ENCODE results near the gene RGS11. TPM values are rescaled to one million over a fixed set of nuclear protein-coding genes. Genes with fewer than 3 reads are reported as not detected.

RGS11 gene
- total RNA-seq, 3 donors from 2014 or later (not counting 1 experiment from before 2014, with no cell fraction given): 0.25 TPM; not detected in 2

- TF ChIP-seq CTCF (IDR thresholded peaks at IDR 0.05): no peak
- Histone ChIP-seq H3K4me3 (ENCODE audit: low read length) (no peak overlapping the region), H3K27ac (ENCODE audit: low read length) (no peak overlapping the region), H3K27me3 (ENCODE audit: control insufficient read depth, insufficient read depth, low read length) (no peaks in the 10 kb centered on the region), H3K4me1 (ENCODE audit: control insufficient read depth, insufficient read depth, low read length) (peaks cover 36% of the 10 kb centered on the region), H3K36me3 (ENCODE audit: control insufficient read depth, insufficient read depth, low read length) (peaks cover 3% of the 10 kb centered on the region), H3K9me3 (ENCODE audit: control insufficient read depth, insufficient read depth, low read length) (no peaks in the 10 kb centered on the region)
- ATAC-seq (no peak), DNase-seq (no peak)
- H3K27me3 Mint-ChIP-seq (ENCODE audit: low read depth in 2 of 2): no peaks in the 10 kb centered on the region
- intact Hi-C loops (cut with micrococcal nuclease): no loop called here
- no peak overlapping the region for H3K4me3 Mint-ChIP-seq
- no peaks in the 10 kb centered on the region for H3K9me3 Mint-ChIP-seq
- peaks cover 8% of the 10 kb centered on the region for H3K36me3 Mint-ChIP-seq
- peaks cover 15 to 43% of the 10 kb centered on the region in 2 donors for H3K4me1 Mint-ChIP-seq
- H3K27ac Mint-ChIP-seq: no peak overlapping the region
- 95% methylated on average over 12 of the region's 12 CpGs for whole genome bisulfite sequencing (ENCODE audit: insufficient coverage)
Measured at GRCh38 chr16:249431-249830, 26.3 kb downstream of the RGS11 start.

- H3K4me3 ChIP-seq (ENCODE audit: low read length): no peak overlapping the region
- 61% methylated on average over 12 of the region's 12 CpGs for WGBS (ENCODE audit: insufficient coverage)
Measured at GRCh38 chr16:247027-247426, 28.7 kb downstream of the RGS11 start.

GRCh38 chr16:245105-245504, 30.6 kb downstream of the RGS11 start:
- 90% methylated on average over 9 of the region's 9 CpGs for WGBS (ENCODE audit: insufficient coverage)
- TF ChIP-seq CTCF (IDR thresholded peaks at IDR 0.05): no peak
- Histone ChIP-seq H3K27me3 (ENCODE audit: control insufficient read depth, insufficient read depth, low read length) (no peaks in the 10 kb centered on the region), H3K4me1 (ENCODE audit: control insufficient read depth, insufficient read depth, low read length) (peaks cover 35% of the 10 kb centered on the region), H3K27ac (ENCODE audit: low read length) (no peak overlapping the region), H3K4me3 (ENCODE audit: low read length) (no peak overlapping the region), H3K36me3 (ENCODE audit: control insufficient read depth, insufficient read depth, low read length) (no peaks in the 10 kb centered on the region), H3K9me3 (ENCODE audit: control insufficient read depth, insufficient read depth, low read length) (no peaks in the 10 kb centered on the region)
- ATAC-seq (no peak), DNase-seq (no peak)
- H3K4me3 Mint-ChIP-seq: no peak overlapping the region
- no peaks in the 10 kb centered on the region for H3K36me3 Mint-ChIP-seq
- intact Hi-C loops (cut with micrococcal nuclease): no loop called here
- H3K27ac Mint-ChIP-seq: peak overlapping the region; percentile 8 to 52
- no peaks in the 10 kb centered on the region for H3K27me3 Mint-ChIP-seq (ENCODE audit: low read depth in 2 of 2)
- no peaks in the 10 kb centered on the region for H3K9me3 Mint-ChIP-seq
- H3K4me1 Mint-ChIP-seq: peaks cover 27 to 51% of the 10 kb centered on the region in 2 donors

More at GRCh38 chr16:247027-247426, 28.7 kb downstream of the RGS11 start:
- DNase-seq (no peak), ATAC-seq (peak in 2 of 3 donors; percentile 57 to 81)
- Mint-ChIP-seq H3K4me3 (no peak overlapping the region), H3K4me1 (peaks cover 14 to 40% of the 10 kb centered on the region in 2 donors), H3K9me3 (no peaks in the 10 kb centered on the region), H3K27ac (peak overlapping the region in 1 of 2 donors; percentile 85), H3K27me3 (ENCODE audit: low read depth in 2 of 2) (no peaks in the 10 kb centered on the region), H3K36me3 (peaks cover 8% of the 10 kb centered on the region)
- H3K27ac ChIP-seq (ENCODE audit: low read length): no peak overlapping the region
- H3K4me1 ChIP-seq (ENCODE audit: control insufficient read depth, insufficient read depth, low read length): peaks cover 18% of the 10 kb centered on the region
- no peaks in the 10 kb centered on the region for H3K36me3 ChIP-seq (ENCODE audit: control insufficient read depth, insufficient read depth, low read length)
- no peak for TF ChIP-seq CTCF (IDR thresholded peaks at IDR 0.05)
- intact Hi-C loops (cut with micrococcal nuclease): no loop called here
- no peaks in the 10 kb centered on the region for H3K27me3 ChIP-seq (ENCODE audit: control insufficient read depth, insufficient read depth, low read length)
- no peaks in the 10 kb centered on the region for H3K9me3 ChIP-seq (ENCODE audit: control insufficient read depth, insufficient read depth, low read length)

GRCh38 chr16:243348-243747, 32.4 kb downstream of the RGS11 start:
- Histone ChIP-seq H3K27ac (ENCODE audit: low read length) (no peak overlapping the region), H3K9me3 (ENCODE audit: control insufficient read depth, insufficient read depth, low read length) (no peaks in the 10 kb centered on the region), H3K27me3 (ENCODE audit: control insufficient read depth, insufficient read depth, low read length) (no peaks in the 10 kb centered on the region), H3K4me3 (ENCODE audit: low read length) (no peak overlapping the region), H3K4me1 (ENCODE audit: control insufficient read depth, insufficient read depth, low read length) (peaks cover 38% of the 10 kb centered on the region), H3K36me3 (ENCODE audit: control insufficient read depth, insufficient read depth, low read length) (no peaks in the 10 kb centered on the region)
- intact Hi-C loops (cut with micrococcal nuclease): no loop called here
- DNase-seq (no peak), ATAC-seq (no peak)
- Mint-ChIP-seq H3K27me3 (ENCODE audit: low read depth in 2 of 2) (no peaks in the 10 kb centered on the region), H3K4me1 (peaks cover 32 to 56% of the 10 kb centered on the region in 2 donors), H3K27ac (peak overlapping the region in 1 of 2 donors; percentile 13), H3K36me3 (no peaks in the 10 kb centered on the region), H3K9me3 (no peaks in the 10 kb centered on the region), H3K4me3 (no peak overlapping the region)
- WGBS (ENCODE audit: insufficient coverage): 85% methylated on average over 4 of the region's 4 CpGs
- no peak for TF ChIP-seq CTCF (IDR thresholded peaks at IDR 0.05)
